ENCODE results near the gene CCM2L.

DNA sequence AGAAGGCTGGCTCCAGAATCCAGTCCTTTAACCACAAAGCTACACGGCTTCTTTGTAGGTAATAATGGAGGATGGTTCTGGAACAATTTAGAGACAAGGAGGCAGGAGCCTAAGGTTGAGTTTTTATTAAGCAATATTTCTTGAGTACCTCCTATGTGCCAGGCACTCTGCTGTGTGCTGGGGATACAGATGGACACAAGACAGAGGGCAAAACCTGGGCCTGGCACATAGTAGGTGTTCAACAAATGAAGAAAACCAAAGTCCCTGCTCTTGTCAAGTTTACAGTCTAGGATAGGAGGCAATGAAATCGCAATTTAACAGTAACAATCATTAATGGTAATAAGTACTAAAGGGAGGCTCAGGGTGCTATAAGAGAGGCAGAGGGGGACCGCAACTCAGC lies 17.4 kb downstream of the CCM2L start:
- TF ChIP-seq, protein P1, sequence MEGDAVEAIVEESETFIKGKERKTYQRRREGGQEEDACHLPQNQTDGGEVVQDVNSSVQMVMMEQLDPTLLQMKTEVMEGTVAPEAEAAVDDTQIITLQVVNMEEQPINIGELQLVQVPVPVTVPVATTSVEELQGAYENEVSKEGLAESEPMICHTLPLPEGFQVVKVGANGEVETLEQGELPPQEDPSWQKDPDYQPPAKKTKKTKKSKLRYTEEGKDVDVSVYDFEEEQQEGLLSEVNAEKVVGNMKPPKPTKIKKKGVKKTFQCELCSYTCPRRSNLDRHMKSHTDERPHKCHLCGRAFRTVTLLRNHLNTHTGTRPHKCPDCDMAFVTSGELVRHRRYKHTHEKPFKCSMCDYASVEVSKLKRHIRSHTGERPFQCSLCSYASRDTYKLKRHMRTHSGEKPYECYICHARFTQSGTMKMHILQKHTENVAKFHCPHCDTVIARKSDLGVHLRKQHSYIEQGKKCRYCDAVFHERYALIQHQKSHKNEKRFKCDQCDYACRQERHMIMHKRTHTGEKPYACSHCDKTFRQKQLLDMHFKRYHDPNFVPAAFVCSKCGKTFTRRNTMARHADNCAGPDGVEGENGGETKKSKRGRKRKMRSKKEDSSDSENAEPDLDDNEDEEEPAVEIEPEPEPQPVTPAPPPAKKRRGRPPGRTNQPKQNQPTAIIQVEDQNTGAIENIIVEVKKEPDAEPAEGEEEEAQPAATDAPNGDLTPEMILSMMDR (IDR thresholded peaks at IDR 0.05): no peak
- no peak for TF ChIP-seq POLR2A (IDR thresholded peaks at IDR 0.05)
